Jurkat, Clone E6-1 (cell line): ENCODE data around the gene KITLG.

Source experiments
- DNase-seq: peaks from one replicate; pipeline ENCODE4 v3.0.0-alpha.2; 2011; ENCODE audit warnings: low read depth, low spot score
- H3K4me3 ChIP-seq: 2 replicates; pipeline ENCODE4 v1.5.1; 2011; ENCODE audit warnings: mild to moderate bottlenecking, low read length, control low read depth, moderate library complexity

Gene KITLG

GRCh38 chr12:88448337-88448915 is 131.8 kb downstream of the KITLG start:
- no peak overlapping the region for H3K4me3 ChIP-seq
- no peak for DNase-seq

- DNase-seq: no peak
- no peak overlapping the region for H3K4me3 ChIP-seq
Observed at GRCh38 chr12:88445705-88446394, 134.4 kb downstream of the KITLG start.

- no peak overlapping the region for H3K4me3 ChIP-seq
- no peak for DNase-seq
Observed at GRCh38 chr12:88444481-88444880, 135.8 kb downstream of the KITLG start.
